A549 (cell line): Measurements from ENCODE around the gene FCRL6. TPM values are rescaled to one million over a fixed set of nuclear protein-coding genes. Genes with fewer than 3 reads are reported as not detected.

ENCODE experiments used
- ATAC-seq, 2 experiments: fragments of 200-7000 bp in 1 of 2; fragments of >200 bp in 1 of 2; cut with Nextera tagmentation in 1 of 2; cut with Tn5 transposase in 1 of 2; 3 replicates each; pipeline versions ENCODE4 v1.8.0 to v1.9.1; 2018 to 2020; ENCODE audit warnings: mild to moderate bottlenecking in 1 of 2, moderate library complexity in 1 of 2
- CTCF ChIA-PET: fragments of 300-600 bp; sonication (Branson Sonifier 250); formaldehyde crosslinking; extraction: SDS; loops from one replicate; lab custom pipeline; 2021; ENCODE audit warnings: antibody characterized with exemption, inconsistent platforms; lab: Yijun Ruan, JAX
- POLR2A ChIA-PET: fragments of 350-600 bp; formaldehyde crosslinking; extraction: SDS; loops from one replicate; lab custom pipeline; 2021; ENCODE audit warnings: antibody characterized with exemption, inconsistent platforms; lab: Yijun Ruan, JAX
- DNase-seq, 2 experiments: peaks; one replicate each; pipeline versions ENCODE4 v3.0.0 to v3.0.0-alpha.2; 2011 to 2016; ENCODE audit warnings: low read depth in 1 of 2, low spot score in 1 of 2
- FAIRE-seq: peaks from 2 replicates; lab custom pipeline; 2011; peaks lifted over from hg19 to GRCh38; lab: Jason Lieb, UNC
- H3K27ac ChIP-seq, 2 experiments: fragments of >200 bp; sonication (Bioruptor Twin); formaldehyde crosslinking; 3 replicates each; pipeline ENCODE4 v1.5.1; 2016 to 2017
- H3K4me1 ChIP-seq: fragments of >200 bp; sonication (Bioruptor Twin); formaldehyde crosslinking; 3 replicates; pipeline ENCODE4 v1.6.1; 2016
- H3K4me2 ChIP-seq: fragments of >200 bp; sonication (Bioruptor Twin); formaldehyde crosslinking; 3 replicates; pipeline ENCODE4 v1.6.1; 2016
- H3K4me3 ChIP-seq: fragments of >200 bp; sonication (Bioruptor Twin); formaldehyde crosslinking; 3 replicates; pipeline ENCODE4 v1.5.1; 2016
- H3K9me3 ChIP-seq: fragments of >200 bp; sonication (Bioruptor Twin); formaldehyde crosslinking; 3 replicates; pipeline ENCODE4 v1.6.1; 2016
- BHLHE40 ChIP-seq: IDR thresholded peaks from 2 replicates; pipeline ENCODE4 v1.6.1; 2012; ENCODE audit warnings: low read depth, low read length, inconsistent platforms
- CHD2 ChIP-seq: fragments of 150-350 bp; IDR thresholded peaks from 2 replicates; pipeline ENCODE4 v1.6.1; 2014; ENCODE audit warnings: low read length; ENCODE audit not compliant: partially characterized antibody
- CHD4 ChIP-seq: fragments of 200-600 bp; sonication (generic); IDR thresholded peaks from 2 replicates; pipeline ENCODE4 v1.6.1; 2016; ENCODE audit warnings: antibody characterized with exemption, mild to moderate bottlenecking, borderline replicate concordance
- EHF ChIP-seq: fragments of 250-450 bp; sonication (Bioruptor Pico); IDR thresholded peaks from 2 replicates; pipeline ENCODE4 v1.5.0; 2020; ENCODE audit warnings: mild to moderate bottlenecking
- EHMT2 ChIP-seq: fragments of 200-600 bp; sonication (generic); IDR thresholded peaks from 2 replicates; pipeline ENCODE4 v1.6.1; 2016; ENCODE audit warnings: antibody characterized with exemption, low read depth, mild to moderate bottlenecking, moderate library complexity
- EP300 ChIP-seq, 2 experiments: fragments of >200 bp; sonication (Bioruptor Twin); formaldehyde crosslinking; IDR thresholded peaks; 2 replicates in 1 of 2; 3 replicates in 1 of 2; pipeline ENCODE4 v1.6.1; 2016 to 2017
- ESRRA ChIP-seq: fragments of 150-350 bp; IDR thresholded peaks from 2 replicates; pipeline ENCODE4 v1.6.1; 2014; ENCODE audit warnings: mild to moderate bottlenecking, low read length, borderline replicate concordance
- FOSB ChIP-seq: fragments of 250-450 bp; sonication (Bioruptor Pico); IDR thresholded peaks from 2 replicates; pipeline ENCODE4 v1.5.0; 2020; ENCODE audit warnings: mild to moderate bottlenecking, moderate library complexity
- HEYL ChIP-seq: fragments of 250-450 bp; sonication (Bioruptor Pico); IDR thresholded peaks from 2 replicates; pipeline ENCODE4 v1.8.0; 2021; ENCODE audit warnings: mild to moderate bottlenecking, moderate library complexity
- HOXB13 ChIP-seq: fragments of 250-450 bp; sonication (Bioruptor Pico); IDR thresholded peaks from 2 replicates; pipeline ENCODE4 v1.5.0; 2020; ENCODE audit warnings: low read depth, mild to moderate bottlenecking, moderate library complexity
- HOXB5 ChIP-seq: fragments of 250-450 bp; sonication (Bioruptor Pico); IDR thresholded peaks from 2 replicates; pipeline ENCODE4 v1.5.0; 2020; ENCODE audit warnings: mild to moderate bottlenecking, moderate library complexity
- JUNB ChIP-seq: fragments of >200 bp; sonication (Bioruptor Twin); formaldehyde crosslinking; IDR thresholded peaks from 2 replicates; pipeline ENCODE4 v1.6.1; 2016
- KDM1A ChIP-seq: fragments of 200-600 bp; sonication (generic); IDR thresholded peaks from 2 replicates; pipeline ENCODE4 v1.6.1; 2016; ENCODE audit warnings: low read depth, mild to moderate bottlenecking
- MAFK ChIP-seq: fragments of 450-650 bp; IDR thresholded peaks from 2 replicates; pipeline ENCODE4 v1.6.1; 2014; ENCODE audit not compliant: partially characterized antibody
- MAZ ChIP-seq: fragments of 150-350 bp; IDR thresholded peaks from 2 replicates; pipeline ENCODE4 v1.6.1; 2014; ENCODE audit warnings: antibody characterized with exemption, low read depth, low read length, borderline replicate concordance
- MYC ChIP-seq: IDR thresholded peaks from 2 replicates; pipeline ENCODE4 v1.6.1; 2012; ENCODE audit warnings: mild to moderate bottlenecking, inconsistent platforms, low read length, improper control_type of control experiment, borderline replicate concordance
- NR3C1 ChIP-seq: fragments of >200 bp; sonication (Bioruptor Twin); formaldehyde crosslinking; IDR thresholded peaks from 3 replicates; pipeline ENCODE4 v1.6.1; 2017
- POLR2A ChIP-seq: IDR thresholded peaks from 2 replicates; pipeline ENCODE4 v1.6.1; 2012; ENCODE audit warnings: mild to moderate bottlenecking, low read length
- RAD21 ChIP-seq, 2 experiments: fragments of >200 bp in 1 of 2; sonication (Bioruptor Twin) in 1 of 2; formaldehyde crosslinking in 1 of 2; IDR thresholded peaks in 1 of 2; conservative IDR thresholded peaks in 1 of 2; 2 replicates in 1 of 2; 3 replicates in 1 of 2; pipeline ENCODE4 v1.6.1; 2012 to 2018; ENCODE audit warnings: inconsistent platforms in 1 of 2
- RCOR1 ChIP-seq: fragments of 150-350 bp; IDR thresholded peaks from 2 replicates; pipeline ENCODE4 v1.6.1; 2014; ENCODE audit warnings: antibody characterized with exemption, low read length, low read depth
- RFX5 ChIP-seq: fragments of 450-650 bp; IDR thresholded peaks from 2 replicates; pipeline ENCODE4 v1.7.1; 2014; ENCODE audit warnings: antibody characterized with exemption, mild to moderate bottlenecking, moderate library complexity
- RNF2 ChIP-seq: fragments of 200-600 bp; sonication (generic); IDR thresholded peaks from 2 replicates; pipeline ENCODE4 v1.6.1; 2016; ENCODE audit warnings: low read depth, mild to moderate bottlenecking, antibody characterized with exemption, moderate library complexity, borderline replicate concordance
- TFCP2L1 ChIP-seq: fragments of 250-450 bp; sonication (Bioruptor Pico); IDR thresholded peaks from 2 replicates; pipeline ENCODE4 v1.5.0; 2021; ENCODE audit warnings: mild to moderate bottlenecking
- ZC3H11A ChIP-seq: fragments of 450-650 bp; IDR thresholded peaks from 2 replicates; pipeline ENCODE4 v1.6.1; 2014; ENCODE audit warnings: antibody characterized with exemption, mild to moderate bottlenecking
- ZSCAN20 ChIP-seq: fragments of 250-450 bp; sonication (Bioruptor Pico); IDR thresholded peaks from 2 replicates; pipeline ENCODE4 v1.8.0; 2022; ENCODE audit warnings: mild to moderate bottlenecking, moderate library complexity
- WGBS: methylation state at CpG from one replicate; pipeline ENCODE4 v1.1.6; 2017; ENCODE audit errors: missing lambda C conversion rate; 5-methylcytosine and 5-hydroxymethylcytosine counted together
- polyA plus RNA-seq, 4 experiments: library from polyadenylated mRNA; depleted of rRNA in 3 of 4; stranded (reverse); fragments of >200 nt; fragmentation: RNase III in 1 of 4; extraction: RNeasy Plus Mini Kit Qiagen cat#74134 plus additional on column Dnase treatment in 1 of 4; gene quantifications; 2 replicates in 3 of 4; 3 replicates in 1 of 4; pipeline ENCODE4 v1.2.3, GENCODE V29; 2011 to 2017
- TF ChIP-seq, protein P1 (sequence below): fragments of >200 bp; sonication (Bioruptor Twin); formaldehyde crosslinking; IDR thresholded peaks from 3 replicates; pipeline ENCODE4 v1.5.1; 2016
- TF ChIP-seq, protein P2 (sequence below): fragments of 250-450 bp; sonication (Bioruptor Pico); IDR thresholded peaks from 2 replicates; pipeline ENCODE4 v1.5.0; 2020; ENCODE audit warnings: low read depth, mild to moderate bottlenecking, moderate library complexity
- TF ChIP-seq, protein P3 (sequence below): IDR thresholded peaks from 2 replicates; pipeline ENCODE4 v1.6.1; 2012
- TF ChIP-seq, protein P4 (sequence below): IDR thresholded peaks from 2 replicates; pipeline ENCODE4 v1.6.1; 2012

The FCRL6 gene
- polyA plus RNA-seq, 2 of the 4 experiments (the other 2 are of a cell fraction) = not detected

DNA sequence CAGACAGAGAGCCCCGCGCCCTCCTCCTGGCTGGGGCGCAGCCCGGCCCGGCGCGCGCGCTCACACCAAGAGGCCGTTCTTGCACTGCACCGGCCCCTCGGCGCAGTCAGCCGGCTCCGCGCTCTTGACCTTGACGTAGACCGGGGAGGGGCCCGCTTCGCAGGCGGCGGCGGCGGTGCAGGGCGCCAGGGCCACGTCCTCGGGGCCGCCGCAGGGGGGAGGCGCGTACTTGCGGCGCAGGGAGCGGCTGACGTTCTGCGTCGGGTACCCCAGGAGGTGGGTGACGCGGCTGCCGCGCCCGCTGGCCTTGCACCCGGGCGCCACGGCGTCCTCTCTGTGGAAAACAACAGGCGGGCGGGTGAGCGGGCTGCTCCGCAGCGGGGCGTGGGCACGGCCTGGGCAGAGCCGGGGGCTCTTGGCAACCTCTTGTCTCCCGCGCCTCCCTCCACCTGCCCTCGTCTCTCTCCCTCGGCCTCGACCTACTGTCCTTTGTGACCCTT is 52.6 kb downstream of the FCRL6 start (continued):
- TF ChIP-seq, protein P1, sequence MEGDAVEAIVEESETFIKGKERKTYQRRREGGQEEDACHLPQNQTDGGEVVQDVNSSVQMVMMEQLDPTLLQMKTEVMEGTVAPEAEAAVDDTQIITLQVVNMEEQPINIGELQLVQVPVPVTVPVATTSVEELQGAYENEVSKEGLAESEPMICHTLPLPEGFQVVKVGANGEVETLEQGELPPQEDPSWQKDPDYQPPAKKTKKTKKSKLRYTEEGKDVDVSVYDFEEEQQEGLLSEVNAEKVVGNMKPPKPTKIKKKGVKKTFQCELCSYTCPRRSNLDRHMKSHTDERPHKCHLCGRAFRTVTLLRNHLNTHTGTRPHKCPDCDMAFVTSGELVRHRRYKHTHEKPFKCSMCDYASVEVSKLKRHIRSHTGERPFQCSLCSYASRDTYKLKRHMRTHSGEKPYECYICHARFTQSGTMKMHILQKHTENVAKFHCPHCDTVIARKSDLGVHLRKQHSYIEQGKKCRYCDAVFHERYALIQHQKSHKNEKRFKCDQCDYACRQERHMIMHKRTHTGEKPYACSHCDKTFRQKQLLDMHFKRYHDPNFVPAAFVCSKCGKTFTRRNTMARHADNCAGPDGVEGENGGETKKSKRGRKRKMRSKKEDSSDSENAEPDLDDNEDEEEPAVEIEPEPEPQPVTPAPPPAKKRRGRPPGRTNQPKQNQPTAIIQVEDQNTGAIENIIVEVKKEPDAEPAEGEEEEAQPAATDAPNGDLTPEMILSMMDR = no peak
- no peak for TF ChIP-seq FOSB (CRISPR knock-in tag)

DNA sequence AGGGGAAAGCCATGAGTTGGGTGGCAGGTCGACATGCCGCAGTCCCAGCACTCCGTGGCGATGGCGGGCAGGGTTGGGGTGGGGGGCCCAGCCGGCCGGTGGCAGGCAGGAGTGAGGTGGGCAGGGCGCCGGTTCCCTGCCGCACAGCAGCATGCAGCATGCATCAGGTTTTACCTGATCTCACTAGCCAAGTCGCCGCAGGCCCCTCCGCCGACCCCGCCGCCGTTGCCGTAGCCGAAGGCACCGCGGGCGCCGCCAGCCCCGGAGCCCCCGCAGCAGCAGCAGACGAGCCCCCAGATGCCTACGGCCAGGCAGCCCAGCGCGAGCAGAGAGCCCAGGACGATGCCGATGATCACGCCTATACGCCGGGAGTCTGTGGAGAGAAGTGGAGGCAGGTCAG is 53.5 kb downstream of the FCRL6 start:
- POLR2A ChIA-PET = no interaction called here
- FAIRE-seq = no peak

DNA sequence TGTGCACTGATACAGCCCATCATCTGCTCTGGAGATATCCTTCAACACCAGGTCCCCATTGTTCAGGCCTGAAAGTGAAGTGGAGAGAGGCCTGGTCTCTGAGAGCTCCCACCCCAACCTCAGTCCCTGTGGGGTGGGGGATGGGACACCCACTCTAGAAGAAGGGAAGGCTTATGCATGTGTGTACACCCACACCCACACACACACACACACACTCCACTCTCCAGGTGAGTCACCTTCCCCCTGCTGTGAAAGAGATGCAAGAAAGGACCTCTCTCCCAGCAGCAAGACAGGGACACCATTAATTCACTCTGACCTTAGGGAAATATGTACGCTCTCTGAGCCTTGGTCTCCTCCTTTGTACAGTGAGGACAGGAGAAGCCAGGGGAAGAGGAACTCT is 54.4 kb downstream of the FCRL6 start:
- no peak overlapping the region for H3K4me3 ChIP-seq
- no peaks in the 10 kb centered on the region for H3K9me3 ChIP-seq
- H3K4me2 ChIP-seq = no peak overlapping the region
- ATAC-seq = no peak
- TF ChIP-seq EHF (no peak), TFCP2L1 (CRISPR knock-in tag) (no peak), MAFK (no peak), FOSB (CRISPR knock-in tag) (no peak), CHD4 (no peak), MAZ (no peak), RAD21 (conservative IDR thresholded peaks at IDR 0.05 in 1 of 2, IDR thresholded peaks at IDR 0.05 in 1 of 2) (no peak), ZC3H11A (no peak), EP300 (IDR thresholded peaks at IDR 0.05) (no peak), KDM1A (no peak), ZSCAN20 (no peak), CHD2 (no peak), HOXB13 (CRISPR knock-in tag) (no peak), MYC (no peak), RFX5 (no peak), RCOR1 (no peak), JUNB (no peak)
- TF ChIP-seq, protein P2, sequence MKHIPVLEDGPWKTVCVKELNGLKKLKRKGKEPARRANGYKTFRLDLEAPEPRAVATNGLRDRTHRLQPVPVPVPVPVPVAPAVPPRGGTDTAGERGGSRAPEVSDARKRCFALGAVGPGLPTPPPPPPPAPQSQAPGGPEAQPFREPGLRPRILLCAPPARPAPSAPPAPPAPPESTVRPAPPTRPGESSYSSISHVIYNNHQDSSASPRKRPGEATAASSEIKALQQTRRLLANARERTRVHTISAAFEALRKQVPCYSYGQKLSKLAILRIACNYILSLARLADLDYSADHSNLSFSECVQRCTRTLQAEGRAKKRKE = no peak
- TF ChIP-seq, protein P1 = no peak
- TF ChIP-seq, protein P3, sequence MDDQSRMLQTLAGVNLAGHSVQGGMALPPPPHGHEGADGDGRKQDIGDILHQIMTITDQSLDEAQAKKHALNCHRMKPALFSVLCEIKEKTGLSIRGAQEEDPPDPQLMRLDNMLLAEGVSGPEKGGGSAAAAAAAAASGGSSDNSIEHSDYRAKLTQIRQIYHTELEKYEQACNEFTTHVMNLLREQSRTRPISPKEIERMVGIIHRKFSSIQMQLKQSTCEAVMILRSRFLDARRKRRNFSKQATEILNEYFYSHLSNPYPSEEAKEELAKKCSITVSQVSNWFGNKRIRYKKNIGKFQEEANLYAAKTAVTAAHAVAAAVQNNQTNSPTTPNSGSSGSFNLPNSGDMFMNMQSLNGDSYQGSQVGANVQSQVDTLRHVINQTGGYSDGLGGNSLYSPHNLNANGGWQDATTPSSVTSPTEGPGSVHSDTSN = no peak
- TF ChIP-seq, all 56 proteins: peak for 0
- DNase-seq (no peak), FAIRE-seq (no peak)
- H3K27ac ChIP-seq = no peak overlapping the region
- H3K4me1 ChIP-seq = peaks cover 15% of the 10 kb centered on the region
- ChIA-PET CTCF (interaction anchor here (0.8 to 12.1 kb wide), 5 partner anchors 35 to 81 kb away, joined by 3 to 126 read pairs (median 3); partner anchors contain the start of gene DUSP23), POLR2A (no interaction called here)
- 96% methylated on average over 1 of the region's 1 CpG for WGBS

More for the DNA sequence above, 53.5 kb downstream of the FCRL6 start:
- Histone ChIP-seq H3K4me1 (peaks cover 15% of the 10 kb centered on the region), H3K9me3 (no peaks in the 10 kb centered on the region), H3K4me2 (peak overlapping the region; percentile 78; the same call in 1 of the 3 replicates), H3K27ac (peak overlapping the region in 1 of 2 experiments; percentile 93; a peak in 1 of 6 replicates), H3K4me3 (no peak overlapping the region; the same call in 2 of the 3 replicates)
- TF ChIP-seq ESRRA (no peak), RFX5 (no peak), RNF2 (no peak), HOXB5 (CRISPR knock-in tag) (no peak), EHMT2 (no peak), TFCP2L1 (CRISPR knock-in tag) (no peak), NR3C1 (no peak), EHF (no peak), HEYL (CRISPR knock-in tag) (no peak), FOSB (CRISPR knock-in tag) (no peak), BHLHE40 (no peak), HOXB13 (CRISPR knock-in tag) (no peak), POLR2A (no peak)
- TF ChIP-seq, protein P2 = no peak
- TF ChIP-seq, protein P4, sequence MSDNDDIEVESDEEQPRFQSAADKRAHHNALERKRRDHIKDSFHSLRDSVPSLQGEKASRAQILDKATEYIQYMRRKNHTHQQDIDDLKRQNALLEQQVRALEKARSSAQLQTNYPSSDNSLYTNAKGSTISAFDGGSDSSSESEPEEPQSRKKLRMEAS = no peak
- 91% methylated on average over 21 of the region's 34 CpGs for WGBS
- ATAC-seq (no peak), DNase-seq (no peak)
- CTCF ChIA-PET = interaction anchor here (1.5 to 12.1 kb wide), 3 partner anchors 36 to 645 kb away, joined by 3 to 126 read pairs (median 3); no protein-coding TSS in a partner anchor
